ENCODE data around the gene CPEB1. TPM values are rescaled to one million over a fixed set of nuclear protein-coding genes. Genes with fewer than 3 reads are reported as not detected.

CPEB1 gene
- total and polyA plus RNA-seq, 2 of the 13 experiments (the other 11 are each of a cell fraction or from before 2014, with no cell fraction given) = 0.03 to 0.07 TPM

DNA sequence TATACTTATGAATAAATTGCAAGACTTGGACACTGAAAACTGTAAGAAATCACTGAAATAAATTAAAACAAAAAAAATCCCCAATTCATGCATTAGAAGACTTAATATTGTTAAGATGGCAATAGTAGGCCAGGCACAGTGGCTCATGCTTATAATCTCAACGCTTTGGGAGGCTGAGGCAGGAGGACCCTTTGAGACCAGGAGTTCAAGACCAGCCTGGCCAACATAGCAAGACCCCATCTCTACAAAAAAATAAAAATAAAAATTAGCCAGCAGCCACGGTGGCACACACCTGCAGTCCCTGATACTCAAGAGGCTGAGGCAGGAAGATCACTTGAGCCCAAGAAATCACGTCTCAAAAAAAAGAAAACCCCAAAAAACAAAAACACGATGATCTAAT lies 35.8 kb downstream of the CPEB1 start (continued):
- TF ChIP-seq ZNF883 (CRISPR knock-in tag; IDR thresholded peaks at IDR 0.05; ENCODE audit: not compliant biosample characterization) (no peak), ZNF790 (CRISPR knock-in tag; IDR thresholded peaks at IDR 0.05; ENCODE audit: borderline replicate concordance) (no peak)

DNA sequence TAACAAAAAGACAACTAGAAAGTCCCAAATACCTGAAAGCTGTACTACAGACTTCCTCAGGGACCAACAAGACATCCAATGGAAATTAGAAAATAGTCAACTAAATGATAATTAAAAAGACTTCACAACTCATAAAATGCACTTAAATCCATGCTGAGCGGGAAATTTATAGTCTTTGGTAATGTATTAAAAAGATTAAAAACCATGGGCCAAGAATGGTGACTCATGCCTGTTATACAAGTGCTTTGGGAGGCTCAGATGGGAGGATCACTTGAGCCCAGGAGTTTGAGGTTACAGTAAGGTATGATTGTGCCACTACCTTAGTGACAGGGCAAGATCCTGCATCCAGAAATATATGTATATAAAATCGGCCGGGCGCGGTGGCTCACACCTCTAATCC lies 45.0 kb downstream of the CPEB1 start:
- intact Hi-C loops (cut with micrococcal nuclease; ENCODE audit: unreplicated experiment) = no loop called here
- no peak for DNase-seq (ENCODE audit: low spot score)
- no peak for FAIRE-seq
- no peak for ATAC-seq
- POLR2A ChIA-PET = no interaction called here
- Histone ChIP-seq H3K27ac (ENCODE audit: extremely low read length, insufficient read depth, low read length) (no peak overlapping the region), H3K27me3 (ENCODE audit: control insufficient read depth in 1 of 2, insufficient read depth in 2 of 2, low read length in 2 of 2) (peaks cover 0 to 4% of the 10 kb centered on the region in 2 experiments; a peak in 1 of 5 replicates), H3K4me2 (ENCODE audit: low read depth, low read length) (no peak overlapping the region), H4K20me1 (ENCODE audit: insufficient read depth, low read length) (no peaks in the 10 kb centered on the region), H3K9me3 (ENCODE audit: low read length) (no peaks in the 10 kb centered on the region), H3K79me2 (ENCODE audit: insufficient read depth, low read length) (no peaks in the 10 kb centered on the region), H3K4me3 (replicated peaks in 1 of 3; ENCODE audit: insufficient read depth in 1 of 3, low read depth in 2 of 3, low read length in 3 of 3) (no peak overlapping the region), H3K9ac (ENCODE audit: insufficient read depth, low read depth, low read length) (no peak overlapping the region), H3K36me3 (replicated peaks in 1 of 2; ENCODE audit: control insufficient read depth in 1 of 2, insufficient read depth in 2 of 2, low read length in 2 of 2) (no peaks in the 10 kb centered on the region), H3K4me1 (ENCODE audit: insufficient read depth, low read length) (no peaks in the 10 kb centered on the region), H2AFZ (ENCODE audit: low read length) (no peak overlapping the region)
- CTCF ChIA-PET (ENCODE audit: low intra/inter-chr PET ratio, low total read pairs) = no interaction called here
- WGBS (ENCODE audit: low lambda C conversion rate) = 57% methylated on average over 5 of the region's 5 CpGs
- no TSS peak for BruUV-seq (replicated peaks)
- in situ Hi-C loops (cut with HindIII; ENCODE audit: extremely low pct_ligation_motif_present, low pct_unique_long_range_greater_than_20kb) = no loop called here
- no peak for TF ChIP-seq HDAC6 (IDR thresholded peaks at IDR 0.05; ENCODE audit: low read depth, low read length)
- TF ChIP-seq ZNF232 (CRISPR knock-in tag; IDR thresholded peaks at IDR 0.05; ENCODE audit: borderline replicate concordance) = no peak
- TF ChIP-seq STAT5B (CRISPR knock-in tag; IDR thresholded peaks at IDR 0.05) = no peak
- TF ChIP-seq AFF4 (CRISPR knock-in tag; IDR thresholded peaks at IDR 0.05) = no peak
- TF ChIP-seq FOXP4 (CRISPR knock-in tag; IDR thresholded peaks at IDR 0.05) = no peak
- no peak for TF ChIP-seq MTA3 (CRISPR knock-in tag; IDR thresholded peaks at IDR 0.05)
- TF ChIP-seq ZNF570 (CRISPR knock-in tag; IDR thresholded peaks at IDR 0.05; ENCODE audit: borderline replicate concordance) = no peak
- TF ChIP-seq HIC2 (CRISPR knock-in tag; IDR thresholded peaks at IDR 0.05; ENCODE audit: low read depth) = no peak
- no peak for TF ChIP-seq ZNF17 (CRISPR knock-in tag; IDR thresholded peaks at IDR 0.05)
- TF ChIP-seq NBN (conservative IDR thresholded peaks at IDR 0.05) = no peak
- TF ChIP-seq, protein P1, sequence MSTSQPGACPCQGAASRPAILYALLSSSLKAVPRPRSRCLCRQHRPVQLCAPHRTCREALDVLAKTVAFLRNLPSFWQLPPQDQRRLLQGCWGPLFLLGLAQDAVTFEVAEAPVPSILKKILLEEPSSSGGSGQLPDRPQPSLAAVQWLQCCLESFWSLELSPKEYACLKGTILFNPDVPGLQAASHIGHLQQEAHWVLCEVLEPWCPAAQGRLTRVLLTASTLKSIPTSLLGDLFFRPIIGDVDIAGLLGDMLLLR (CRISPR knock-in tag; IDR thresholded peaks at IDR 0.05) = no peak
- no peak for TF ChIP-seq HINFP (CRISPR knock-in tag; IDR thresholded peaks at IDR 0.05; ENCODE audit: low read depth)

All from HepG2 (cell line).